SK-N-MC (cell line): ENCODE data around the gene TBCB.
"Not testable (repeated sequence)": the region's sequence is repeated elsewhere in the genome, so short reads cannot be mapped to it uniquely, and the experiment has no call there.

ENCODE experiments used
- DNase-seq: peaks from one replicate; pipeline ENCODE4 v3.0.0-alpha.2; 2011; ENCODE audit warnings: low read depth, low spot score
- H3K27ac ChIP-seq: fragments of 200-600 bp; sonication (generic); 2 replicates; pipeline ENCODE4 v1.5.1; 2016; ENCODE audit warnings: mixed run types
- H3K36me3 ChIP-seq: fragments of 200-600 bp; sonication (generic); 2 replicates; pipeline ENCODE4 v1.6.1; 2017; ENCODE audit warnings: antibody characterized with exemption, low read length, mixed read lengths; ENCODE audit not compliant: insufficient read depth
- H3K4me3 ChIP-seq: fragments of 200-600 bp; sonication (generic); 2 replicates; pipeline ENCODE4 v1.5.1; 2016
- H3K9ac ChIP-seq: fragments of 200-600 bp; sonication (generic); 2 replicates; pipeline ENCODE4 v1.8.0; 2017; ENCODE audit warnings: mixed run types, mixed read lengths; ENCODE audit not compliant: insufficient read length
- H3K9me3 ChIP-seq: fragments of 200-600 bp; sonication (generic); 2 replicates; pipeline ENCODE4 v1.6.1; 2017; ENCODE audit warnings: low read depth, mild to moderate bottlenecking, antibody characterized with exemption, low read length, moderate library complexity, mixed read lengths
- EZH2 ChIP-seq: fragments of 200-600 bp; sonication (generic); IDR thresholded peaks from one replicate; pipeline ENCODE4 v1.6.1; 2017; ENCODE audit warnings: antibody characterized with exemption
- FOXP2 ChIP-seq: optimal IDR thresholded peaks from 2 replicates; pipeline ENCODE3; 2011; ENCODE audit warnings: mild to moderate bottlenecking, moderate library complexity; ENCODE audit not compliant: insufficient read depth; ENCODE audit errors: extremely low read length, control extremely low read depth
- POLR2AphosphoS5 ChIP-seq: IDR thresholded peaks from 2 replicates; pipeline ENCODE4 v1.6.1; 2012; ENCODE audit warnings: mild to moderate bottlenecking, low read depth, low read length, borderline replicate concordance

TBCB gene

GRCh38 chr19:36172852-36173251 is 57.6 kb downstream of the TBCB start:
- H3K27ac ChIP-seq: no peak overlapping the region
- no peak for DNase-seq
- H3K9ac ChIP-seq: no peak overlapping the region
- no peak overlapping the region for H3K4me3 ChIP-seq
- H3K36me3 ChIP-seq: no peaks in the 10 kb centered on the region
- no peaks in the 10 kb centered on the region for H3K9me3 ChIP-seq
- no peak for TF ChIP-seq FOXP2
- no peak for TF ChIP-seq EZH2
- no peak for TF ChIP-seq POLR2AphosphoS5

DNA sequence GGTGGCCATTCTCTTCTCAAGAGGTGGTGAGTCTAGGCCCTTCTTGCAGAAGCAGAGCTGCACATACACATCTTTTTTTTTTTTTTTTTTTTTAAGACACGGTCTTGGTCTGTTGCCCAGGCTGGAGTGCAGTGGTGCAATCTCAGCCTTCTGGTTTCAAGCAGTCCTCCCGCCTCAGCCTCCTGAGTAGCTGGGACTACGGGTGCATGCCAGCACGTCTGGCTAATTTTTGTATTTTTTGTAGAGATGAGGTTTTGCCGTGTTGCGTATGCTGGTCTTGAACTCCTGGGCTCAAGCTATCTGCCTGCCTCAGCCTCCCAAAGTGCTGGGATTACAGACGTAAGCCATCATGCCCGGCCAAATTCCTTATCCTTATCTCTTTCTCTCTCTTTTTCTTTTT is 58.6 kb downstream of the TBCB start:
- H3K4me3 ChIP-seq, H3K27ac ChIP-seq, H3K9me3 ChIP-seq, H3K36me3 ChIP-seq, H3K9ac ChIP-seq, DNase-seq: not testable (repeated sequence)
